SU-DHL-6 (cell line): ENCODE measurements around the gene MBTD1.

Experiments
- H2AFZ ChIP-seq: fragments of 200-600 bp; sonication (generic); 2 replicates; pipeline ENCODE4 v1.6.1; 2014; ENCODE audit warnings: low read depth, mild to moderate bottlenecking, moderate library complexity, mixed read lengths, antibody characterized with exemption, low read length; ENCODE audit not compliant: severe bottlenecking
- H3F3A ChIP-seq: fragments of 200-600 bp; shearing (Covaris generic); 2 replicates; pipeline ENCODE4 v1.6.0; 2016; ENCODE audit warnings: antibody characterized with exemption, mild to moderate bottlenecking; ENCODE audit not compliant: insufficient read depth
- H3K27ac ChIP-seq: fragments of 200-600 bp; sonication (generic); 2 replicates; pipeline ENCODE4 v1.5.1; 2016; ENCODE audit warnings: low read depth, mild to moderate bottlenecking, low read length, moderate library complexity, mixed read lengths
- H3K27me3 ChIP-seq: fragments of 200-600 bp; sonication (generic), shearing (Covaris generic); 2 replicates; pipeline ENCODE4 v1.6.0; 2014; ENCODE audit warnings: mild to moderate bottlenecking, low read length
- H3K36me3 ChIP-seq: fragments of 200-600 bp; sonication (generic); 2 replicates; pipeline ENCODE4 v1.6.1; 2014; ENCODE audit warnings: mild to moderate bottlenecking, low read length, mixed read lengths
- H3K4me2 ChIP-seq: fragments of 300-600, 200-600 bp; shearing (Covaris generic), sonication (generic); 2 replicates; pipeline ENCODE4 v1.6.0; 2014; ENCODE audit warnings: low read length, low read depth, mild to moderate bottlenecking; ENCODE audit not compliant: poor library complexity, severe bottlenecking
- H3K4me3 ChIP-seq: fragments of 200-600 bp; sonication (generic); 2 replicates; pipeline ENCODE4 v1.5.1; 2014; ENCODE audit warnings: antibody characterized with exemption, low read length, mild to moderate bottlenecking, mixed read lengths; ENCODE audit not compliant: insufficient read depth, poor library complexity, severe bottlenecking
- H3K79me2 ChIP-seq: fragments of 200-600 bp; sonication (generic); 2 replicates; pipeline ENCODE4 v1.6.1; 2014; ENCODE audit warnings: mild to moderate bottlenecking, low read length, moderate library complexity; ENCODE audit not compliant: insufficient read depth
- H3K9ac ChIP-seq: fragments of 200-600 bp; sonication (generic); 2 replicates; pipeline ENCODE4 v1.7.0; 2014; ENCODE audit warnings: mild to moderate bottlenecking, low read length
- H3K9me2 ChIP-seq: fragments of 200-600 bp; sonication (generic); replicated peaks from 2 replicates; pipeline ENCODE4 v1.6.1; 2014; ENCODE audit warnings: low read length; ENCODE audit not compliant: insufficient read depth
- H3K9me3 ChIP-seq: fragments of 200-600 bp; sonication (generic); 2 replicates; pipeline ENCODE4 v1.6.1; 2014; ENCODE audit warnings: low read length, mixed read lengths; ENCODE audit not compliant: insufficient read depth
- H4K20me1 ChIP-seq: fragments of 200-600 bp; sonication (generic); 2 replicates; pipeline ENCODE4 v1.6.1; 2014; ENCODE audit warnings: low read depth, mild to moderate bottlenecking, antibody characterized with exemption, low read length, moderate library complexity, mixed read lengths
- EZH2phosphoT487 ChIP-seq: fragments of 200-600 bp; sonication (generic), shearing (Covaris generic); conservative IDR thresholded peaks from 2 replicates; pipeline ENCODE4 v1.6.1; 2018; ENCODE audit warnings: mild to moderate bottlenecking, antibody characterized with exemption, low read length, moderate library complexity, mixed read lengths
- TF ChIP-seq, protein P1 (sequence below): fragments of 200-600 bp; sonication (generic); IDR thresholded peaks from one replicate; pipeline ENCODE4 v1.5.1; 2017; ENCODE audit warnings: antibody characterized with exemption, mild to moderate bottlenecking, low read length, moderate library complexity; ENCODE audit not compliant: insufficient read depth, poor library complexity, severe bottlenecking

Gene MBTD1

DNA sequence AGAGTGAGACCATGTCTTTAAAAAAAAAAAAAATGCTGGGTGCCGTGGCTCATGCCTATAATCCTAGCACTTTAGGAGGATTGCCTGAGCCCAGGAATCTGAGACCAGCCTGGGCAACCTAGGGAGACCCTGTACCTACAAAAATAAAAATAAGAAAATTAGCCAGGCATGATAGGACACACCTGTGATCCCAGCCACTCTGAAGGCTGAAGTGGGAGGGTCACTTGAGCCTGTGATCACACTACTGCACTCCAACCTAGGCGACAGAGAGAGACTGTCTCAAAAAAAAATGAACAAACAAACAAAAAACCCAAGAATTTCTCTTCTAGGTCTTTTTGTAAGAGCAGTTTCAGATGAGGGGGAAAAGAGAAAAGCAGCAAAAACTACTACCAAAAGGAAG lies 59.0 kb downstream of the MBTD1 start:
- H3K4me3 ChIP-seq, result no peak overlapping the region
- H3K9me3 ChIP-seq, result no peaks in the 10 kb centered on the region
- H3K79me2 ChIP-seq, result no peaks in the 10 kb centered on the region
- no peaks in the 10 kb centered on the region for H3F3A ChIP-seq
- no peak overlapping the region for H3K4me2 ChIP-seq
- no peak overlapping the region for H2AFZ ChIP-seq
- TF ChIP-seq, protein P1, sequence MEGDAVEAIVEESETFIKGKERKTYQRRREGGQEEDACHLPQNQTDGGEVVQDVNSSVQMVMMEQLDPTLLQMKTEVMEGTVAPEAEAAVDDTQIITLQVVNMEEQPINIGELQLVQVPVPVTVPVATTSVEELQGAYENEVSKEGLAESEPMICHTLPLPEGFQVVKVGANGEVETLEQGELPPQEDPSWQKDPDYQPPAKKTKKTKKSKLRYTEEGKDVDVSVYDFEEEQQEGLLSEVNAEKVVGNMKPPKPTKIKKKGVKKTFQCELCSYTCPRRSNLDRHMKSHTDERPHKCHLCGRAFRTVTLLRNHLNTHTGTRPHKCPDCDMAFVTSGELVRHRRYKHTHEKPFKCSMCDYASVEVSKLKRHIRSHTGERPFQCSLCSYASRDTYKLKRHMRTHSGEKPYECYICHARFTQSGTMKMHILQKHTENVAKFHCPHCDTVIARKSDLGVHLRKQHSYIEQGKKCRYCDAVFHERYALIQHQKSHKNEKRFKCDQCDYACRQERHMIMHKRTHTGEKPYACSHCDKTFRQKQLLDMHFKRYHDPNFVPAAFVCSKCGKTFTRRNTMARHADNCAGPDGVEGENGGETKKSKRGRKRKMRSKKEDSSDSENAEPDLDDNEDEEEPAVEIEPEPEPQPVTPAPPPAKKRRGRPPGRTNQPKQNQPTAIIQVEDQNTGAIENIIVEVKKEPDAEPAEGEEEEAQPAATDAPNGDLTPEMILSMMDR, result no peak
- no peak for TF ChIP-seq EZH2phosphoT487
- H3K9me2 ChIP-seq, result no peaks in the 10 kb centered on the region
- H4K20me1 ChIP-seq, result no peaks in the 10 kb centered on the region
- H3K27me3 ChIP-seq, result no peaks in the 10 kb centered on the region
- no peak overlapping the region for H3K9ac ChIP-seq
- peaks cover 21% of the 10 kb centered on the region; the same call in 1 of the 2 replicates for H3K36me3 ChIP-seq
- H3K27ac ChIP-seq, result no peak overlapping the region

DNA sequence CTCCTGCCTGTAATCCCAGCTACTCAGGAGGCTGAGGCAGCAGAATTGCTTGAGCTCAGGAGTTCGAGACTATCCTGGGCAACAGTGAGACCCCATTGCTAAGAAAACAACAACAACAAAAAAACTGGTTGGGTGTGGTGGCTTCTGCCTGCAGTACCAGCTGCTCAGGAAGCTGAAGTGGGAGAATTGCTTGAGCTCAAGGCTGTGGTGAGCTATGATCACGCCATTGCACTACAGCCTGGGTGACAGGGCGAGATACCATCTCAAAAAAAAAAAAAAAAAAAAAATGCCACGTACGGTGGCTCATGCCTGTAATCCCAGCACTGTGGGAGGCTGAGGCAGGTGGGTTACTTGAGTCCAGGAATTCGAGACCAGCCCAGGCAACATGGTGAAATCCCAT lies 59.6 kb downstream of the MBTD1 start:
- no peak overlapping the region for H3K4me2 ChIP-seq
- no peak overlapping the region for H3K27ac ChIP-seq
- H3K9me3 ChIP-seq, result no peaks in the 10 kb centered on the region
- no peak overlapping the region for H2AFZ ChIP-seq
- H3K9ac ChIP-seq, result no peak overlapping the region
- no peaks in the 10 kb centered on the region for H3K27me3 ChIP-seq
- H3K36me3 ChIP-seq, result peaks cover 20% of the 10 kb centered on the region; the same call in 1 of the 2 replicates
- TF ChIP-seq, protein P1, result no peak
- TF ChIP-seq EZH2phosphoT487, result no peak
- no peak overlapping the region for H3K4me3 ChIP-seq
- no peaks in the 10 kb centered on the region for H3K9me2 ChIP-seq
- H3K79me2 ChIP-seq, result no peaks in the 10 kb centered on the region
- H4K20me1 ChIP-seq, result no peaks in the 10 kb centered on the region
- H3F3A ChIP-seq, result no peaks in the 10 kb centered on the region

DNA sequence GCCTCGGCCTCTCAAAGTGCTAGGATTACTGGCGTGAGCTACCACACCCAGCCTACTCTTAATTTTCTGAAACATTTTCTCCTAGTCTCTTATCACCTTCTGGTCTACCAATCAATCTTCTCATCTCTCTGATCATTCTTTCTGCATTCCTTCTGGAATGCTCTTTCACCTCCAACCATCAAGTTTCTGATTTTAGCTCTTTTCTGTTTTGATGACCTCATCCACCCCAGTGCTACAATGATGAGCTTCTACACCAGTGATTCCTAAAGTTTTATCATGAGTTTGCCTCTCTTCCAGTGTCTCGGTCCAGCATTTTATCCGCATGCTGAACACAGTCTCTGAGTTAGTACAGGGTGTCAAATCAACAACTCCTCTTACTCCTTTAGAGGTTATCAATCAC lies 62.1 kb downstream of the MBTD1 start:
- no peaks in the 10 kb centered on the region for H3K79me2 ChIP-seq
- H3K9me2 ChIP-seq, result no peaks in the 10 kb centered on the region
- no peaks in the 10 kb centered on the region for H3K9me3 ChIP-seq
- H3K9ac ChIP-seq, result no peak overlapping the region
- peaks cover 20% of the 10 kb centered on the region for H3K36me3 ChIP-seq
- H3K27ac ChIP-seq, result no peak overlapping the region
- H3K27me3 ChIP-seq, result no peaks in the 10 kb centered on the region
- no peak overlapping the region for H3K4me3 ChIP-seq
- H4K20me1 ChIP-seq, result no peaks in the 10 kb centered on the region
- no peak overlapping the region for H2AFZ ChIP-seq
- TF ChIP-seq EZH2phosphoT487, result no peak
- TF ChIP-seq, protein P1, result no peak
- H3F3A ChIP-seq, result no peaks in the 10 kb centered on the region
- H3K4me2 ChIP-seq, result no peak overlapping the region
